HepG2 (cell line): ENCODE measurements around the gene WWP2. TPM values are rescaled to one million over a fixed set of nuclear protein-coding genes. Genes with fewer than 3 reads are reported as not detected.
A peak's percentile ranks its signal among the peaks of the same experiment; 100 is the strongest.

Experiments used
- AGO2 ChIP-seq: fragments of 200-400 bp; formaldehyde crosslinking; optimal IDR thresholded peaks from 2 replicates; pipeline ENCODE3; 2017; ENCODE audit warnings: mild to moderate bottlenecking, low read depth, low read length, moderate library complexity
- CEBPB ChIP-seq: IDR thresholded peaks from 2 replicates; pipeline ENCODE4 v1.6.1; 2011; ENCODE audit warnings: low read depth, low read length, improper control_type of control experiment, borderline replicate concordance
- CREM ChIP-seq, 2 experiments: sonication (generic) in 1 of 2; formaldehyde crosslinking in 1 of 2; IDR thresholded peaks; 2 replicates each; pipeline versions ENCODE4 v1.4.0 to v1.6.1; 2016 to 2020; ENCODE audit warnings: antibody characterized with exemption in 1 of 2, mild to moderate bottlenecking in 1 of 2, missing genetic modification reagents in 1 of 2
- EED ChIP-seq: sonication (generic); formaldehyde crosslinking; IDR thresholded peaks from 2 replicates; pipeline ENCODE4 v1.5.0; 2020; ENCODE audit warnings: mild to moderate bottlenecking, missing genetic modification reagents
- GABPB1 ChIP-seq: IDR thresholded peaks from 2 replicates; pipeline ENCODE4 v1.6.1; 2016; ENCODE audit warnings: mild to moderate bottlenecking, missing genetic modification reagents, moderate library complexity, missing compliant biosample characterization
- JUN ChIP-seq: sonication (generic); formaldehyde crosslinking; IDR thresholded peaks from 2 replicates; pipeline ENCODE4 v1.4.0; 2020; ENCODE audit warnings: mild to moderate bottlenecking, missing genetic modification reagents
- KMT2B ChIP-seq: IDR thresholded peaks from 2 replicates; pipeline ENCODE4 v1.6.1; 2016; ENCODE audit warnings: missing genetic modification reagents, missing compliant biosample characterization
- MTA1 ChIP-seq: sonication (generic); formaldehyde crosslinking; IDR thresholded peaks from 2 replicates; pipeline ENCODE4 v1.4.0; 2020; ENCODE audit warnings: missing genetic modification reagents, mild to moderate bottlenecking, borderline replicate concordance
- RARA ChIP-seq: IDR thresholded peaks from 2 replicates; pipeline ENCODE4 v1.6.1; 2016; ENCODE audit warnings: missing genetic modification reagents, missing compliant biosample characterization
- SP140L ChIP-seq: sonication (generic); formaldehyde crosslinking; IDR thresholded peaks from 2 replicates; pipeline ENCODE4 v1.4.0; 2020; ENCODE audit warnings: missing genetic modification reagents, borderline replicate concordance
- TMF1 ChIP-seq: sonication (generic); formaldehyde crosslinking; IDR thresholded peaks from 2 replicates; pipeline ENCODE4 v1.8.1; 2022; ENCODE audit warnings: low read depth, missing genetic modification reagents
- XRCC5 ChIP-seq: fragments of 200-400 bp; formaldehyde crosslinking; optimal IDR thresholded peaks from 2 replicates; pipeline ENCODE3; 2017; ENCODE audit warnings: mild to moderate bottlenecking, low read length
- YY1 ChIP-seq: IDR thresholded peaks from 2 replicates; pipeline ENCODE4 v1.6.1; 2011; ENCODE audit warnings: low read length, low read depth, moderate library complexity, mild to moderate bottlenecking; ENCODE audit not compliant: insufficient read depth, insufficient replicate concordance
- ZFX ChIP-seq: sonication (generic); formaldehyde crosslinking; IDR thresholded peaks from 2 replicates; pipeline ENCODE4 v1.4.0; 2020; ENCODE audit warnings: mild to moderate bottlenecking, low read depth, missing genetic modification reagents, moderate library complexity
- ZNF230 ChIP-seq: sonication (generic); formaldehyde crosslinking; IDR thresholded peaks from 2 replicates; pipeline ENCODE4 v1.4.0; 2020; ENCODE audit warnings: mild to moderate bottlenecking, missing genetic modification reagents
- ZNF768 ChIP-seq: sonication (generic); formaldehyde crosslinking; IDR thresholded peaks from 2 replicates; pipeline ENCODE4 v1.4.0; 2020; ENCODE audit warnings: missing genetic modification reagents
- polyA plus RNA-seq, 8 experiments: library from polyadenylated mRNA; depleted of rRNA in 3 of 8; stranded (reverse) in 7 of 8; unstranded in 1 of 8; fragments of >200 nt; fragmentation: Illumina TruSeq in 4 of 8; extraction: Trizol in 4 of 8; gene quantifications; 2 replicates each; pipeline versions ENCODE4 v1.2.1 to v1.2.3, GENCODE V29; 2011 to 2016; ENCODE audit warnings: low read depth in 4 of 8, missing spikeins in 1 of 8, mixed read lengths in 1 of 8; ENCODE audit not compliant: insufficient read depth in 1 of 8
- total RNA-seq, 5 experiments: library from RNA; depleted of rRNA; stranded (reverse); fragments of >200 nt; fragmentation: Illumina TruSeq; extraction: Trizol; gene quantifications; 2 replicates each; pipeline ENCODE4 v1.2.3, GENCODE V29; 2016; ENCODE audit warnings: low read depth in 1 of 5
- TF ChIP-seq, protein P1 (sequence below): sonication (generic); formaldehyde crosslinking; IDR thresholded peaks from 2 replicates; pipeline ENCODE4 v1.4.0; 2020; ENCODE audit warnings: missing genetic modification reagents, borderline replicate concordance
- TF ChIP-seq, protein P2 (sequence below): sonication (generic); formaldehyde crosslinking; IDR thresholded peaks from 2 replicates; pipeline ENCODE4 v1.5.0; 2020; ENCODE audit warnings: missing genetic modification reagents
- TF ChIP-seq, protein P3 (sequence below): sonication (generic); formaldehyde crosslinking; IDR thresholded peaks from 2 replicates; pipeline ENCODE4 v1.8.0; 2022; ENCODE audit warnings: mild to moderate bottlenecking, missing genetic modification reagents; ENCODE audit not compliant: insufficient replicate concordance
- TF ChIP-seq, protein P4 (sequence below): sonication (generic); formaldehyde crosslinking; IDR thresholded peaks from 2 replicates; pipeline ENCODE4 v1.8.0; 2022; ENCODE audit warnings: mild to moderate bottlenecking, missing genetic modification reagents
- TF ChIP-seq, protein P5 (sequence below): sonication (generic); formaldehyde crosslinking; IDR thresholded peaks from 2 replicates; pipeline ENCODE4 v1.9.0; 2021; ENCODE audit warnings: missing genetic modification reagents, borderline replicate concordance

The WWP2 gene
- total and polyA plus RNA-seq, 2 of the 13 experiments (the other 11 are each of a cell fraction or from before 2014, with no cell fraction given): 11.4 to 28.2 TPM

DNA sequence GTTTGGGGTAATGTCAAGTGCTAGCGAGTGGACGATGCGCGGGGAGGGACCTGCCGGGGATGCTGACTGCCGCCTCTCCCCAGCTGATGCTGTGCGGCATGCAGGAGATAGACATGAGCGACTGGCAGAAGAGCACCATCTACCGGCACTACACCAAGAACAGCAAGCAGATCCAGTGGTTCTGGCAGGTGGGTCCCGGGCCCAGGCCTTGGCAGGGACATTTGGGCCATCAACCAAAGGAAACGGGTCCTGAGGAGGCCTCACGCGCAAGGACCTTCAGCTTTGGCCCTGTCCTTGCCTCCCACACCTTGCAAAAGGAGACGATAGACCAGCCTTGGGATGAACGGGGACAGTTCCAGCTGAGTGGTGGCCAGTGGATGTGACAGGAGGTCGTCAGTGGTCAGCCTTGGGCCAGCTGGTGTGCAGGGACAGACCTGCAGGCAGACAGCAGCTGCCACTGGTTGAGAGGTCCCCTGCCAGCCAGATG lies 175.4 kb downstream of the WWP2 start (continued):
- no peak for TF ChIP-seq AGO2
- no peak for TF ChIP-seq RARA (CRISPR knock-in tag)
- TF ChIP-seq ZNF768: no peak
- TF ChIP-seq, protein P1, sequence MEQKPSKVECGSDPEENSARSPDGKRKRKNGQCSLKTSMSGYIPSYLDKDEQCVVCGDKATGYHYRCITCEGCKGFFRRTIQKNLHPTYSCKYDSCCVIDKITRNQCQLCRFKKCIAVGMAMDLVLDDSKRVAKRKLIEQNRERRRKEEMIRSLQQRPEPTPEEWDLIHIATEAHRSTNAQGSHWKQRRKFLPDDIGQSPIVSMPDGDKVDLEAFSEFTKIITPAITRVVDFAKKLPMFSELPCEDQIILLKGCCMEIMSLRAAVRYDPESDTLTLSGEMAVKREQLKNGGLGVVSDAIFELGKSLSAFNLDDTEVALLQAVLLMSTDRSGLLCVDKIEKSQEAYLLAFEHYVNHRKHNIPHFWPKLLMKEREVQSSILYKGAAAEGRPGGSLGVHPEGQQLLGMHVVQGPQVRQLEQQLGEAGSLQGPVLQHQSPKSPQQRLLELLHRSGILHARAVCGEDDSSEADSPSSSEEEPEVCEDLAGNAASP (CRISPR knock-in tag): no peak
- no peak for TF ChIP-seq YY1
- TF ChIP-seq TMF1: no peak
- no peak for TF ChIP-seq EED (CRISPR knock-in tag)
- TF ChIP-seq, protein P2, sequence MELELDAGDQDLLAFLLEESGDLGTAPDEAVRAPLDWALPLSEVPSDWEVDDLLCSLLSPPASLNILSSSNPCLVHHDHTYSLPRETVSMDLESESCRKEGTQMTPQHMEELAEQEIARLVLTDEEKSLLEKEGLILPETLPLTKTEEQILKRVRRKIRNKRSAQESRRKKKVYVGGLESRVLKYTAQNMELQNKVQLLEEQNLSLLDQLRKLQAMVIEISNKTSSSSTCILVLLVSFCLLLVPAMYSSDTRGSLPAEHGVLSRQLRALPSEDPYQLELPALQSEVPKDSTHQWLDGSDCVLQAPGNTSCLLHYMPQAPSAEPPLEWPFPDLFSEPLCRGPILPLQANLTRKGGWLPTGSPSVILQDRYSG: no peak
- TF ChIP-seq, protein P3, sequence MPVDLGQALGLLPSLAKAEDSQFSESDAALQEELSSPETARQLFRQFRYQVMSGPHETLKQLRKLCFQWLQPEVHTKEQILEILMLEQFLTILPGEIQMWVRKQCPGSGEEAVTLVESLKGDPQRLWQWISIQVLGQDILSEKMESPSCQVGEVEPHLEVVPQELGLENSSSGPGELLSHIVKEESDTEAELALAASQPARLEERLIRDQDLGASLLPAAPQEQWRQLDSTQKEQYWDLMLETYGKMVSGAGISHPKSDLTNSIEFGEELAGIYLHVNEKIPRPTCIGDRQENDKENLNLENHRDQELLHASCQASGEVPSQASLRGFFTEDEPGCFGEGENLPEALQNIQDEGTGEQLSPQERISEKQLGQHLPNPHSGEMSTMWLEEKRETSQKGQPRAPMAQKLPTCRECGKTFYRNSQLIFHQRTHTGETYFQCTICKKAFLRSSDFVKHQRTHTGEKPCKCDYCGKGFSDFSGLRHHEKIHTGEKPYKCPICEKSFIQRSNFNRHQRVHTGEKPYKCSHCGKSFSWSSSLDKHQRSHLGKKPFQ (CRISPR knock-in tag): no peak
- no peak for TF ChIP-seq KMT2B (CRISPR knock-in tag)
- no peak for TF ChIP-seq JUN (CRISPR knock-in tag)
- no peak for TF ChIP-seq ZNF230 (CRISPR knock-in tag)
- peak; percentile 39 for TF ChIP-seq XRCC5
- TF ChIP-seq SP140L (CRISPR knock-in tag): no peak
- TF ChIP-seq CREM (IDR thresholded peaks at IDR 0.05): no peak
- no peak for TF ChIP-seq CREM (CRISPR knock-in tag; IDR thresholded peaks at IDR 0.05)
- peak; percentile 27; the same call in 1 of the 2 replicates for TF ChIP-seq MTA1
- TF ChIP-seq, protein P4, sequence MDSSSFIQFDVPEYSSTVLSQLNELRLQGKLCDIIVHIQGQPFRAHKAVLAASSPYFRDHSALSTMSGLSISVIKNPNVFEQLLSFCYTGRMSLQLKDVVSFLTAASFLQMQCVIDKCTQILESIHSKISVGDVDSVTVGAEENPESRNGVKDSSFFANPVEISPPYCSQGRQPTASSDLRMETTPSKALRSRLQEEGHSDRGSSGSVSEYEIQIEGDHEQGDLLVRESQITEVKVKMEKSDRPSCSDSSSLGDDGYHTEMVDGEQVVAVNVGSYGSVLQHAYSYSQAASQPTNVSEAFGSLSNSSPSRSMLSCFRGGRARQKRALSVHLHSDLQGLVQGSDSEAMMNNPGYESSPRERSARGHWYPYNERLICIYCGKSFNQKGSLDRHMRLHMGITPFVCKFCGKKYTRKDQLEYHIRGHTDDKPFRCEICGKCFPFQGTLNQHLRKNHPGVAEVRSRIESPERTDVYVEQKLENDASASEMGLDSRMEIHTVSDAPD (CRISPR knock-in tag): no peak
- TF ChIP-seq, protein P5, sequence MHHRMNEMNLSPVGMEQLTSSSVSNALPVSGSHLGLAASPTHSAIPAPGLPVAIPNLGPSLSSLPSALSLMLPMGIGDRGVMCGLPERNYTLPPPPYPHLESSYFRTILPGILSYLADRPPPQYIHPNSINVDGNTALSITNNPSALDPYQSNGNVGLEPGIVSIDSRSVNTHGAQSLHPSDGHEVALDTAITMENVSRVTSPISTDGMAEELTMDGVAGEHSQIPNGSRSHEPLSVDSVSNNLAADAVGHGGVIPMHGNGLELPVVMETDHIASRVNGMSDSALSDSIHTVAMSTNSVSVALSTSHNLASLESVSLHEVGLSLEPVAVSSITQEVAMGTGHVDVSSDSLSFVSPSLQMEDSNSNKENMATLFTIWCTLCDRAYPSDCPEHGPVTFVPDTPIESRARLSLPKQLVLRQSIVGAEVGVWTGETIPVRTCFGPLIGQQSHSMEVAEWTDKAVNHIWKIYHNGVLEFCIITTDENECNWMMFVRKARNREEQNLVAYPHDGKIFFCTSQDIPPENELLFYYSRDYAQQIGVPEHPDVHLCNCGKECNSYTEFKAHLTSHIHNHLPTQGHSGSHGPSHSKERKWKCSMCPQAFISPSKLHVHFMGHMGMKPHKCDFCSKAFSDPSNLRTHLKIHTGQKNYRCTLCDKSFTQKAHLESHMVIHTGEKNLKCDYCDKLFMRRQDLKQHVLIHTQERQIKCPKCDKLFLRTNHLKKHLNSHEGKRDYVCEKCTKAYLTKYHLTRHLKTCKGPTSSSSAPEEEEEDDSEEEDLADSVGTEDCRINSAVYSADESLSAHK (CRISPR knock-in tag): no peak
- TF ChIP-seq GABPB1 (CRISPR knock-in tag): no peak
- TF ChIP-seq CEBPB: no peak
- 0 out of 2 replicates have a peak, but pooled peaks have one; percentile 22 for TF ChIP-seq ZFX
